Astrocyte of the spinal cord (primary cell): ENCODE data around the gene LSM7.

Experiments
- DNase-seq: peaks from one replicate; pipeline ENCODE4 v3.0.0; 2011; ENCODE audit warnings: low read depth, low spot score
- H3K4me3 ChIP-seq: 2 replicates; pipeline ENCODE4 v1.5.1; 2011; ENCODE audit warnings: low read depth, mild to moderate bottlenecking, low read length, moderate library complexity
- CTCF ChIP-seq: IDR thresholded peaks from 2 replicates; pipeline ENCODE4 v1.5.1; 2012; ENCODE audit warnings: low read depth, mild to moderate bottlenecking, low read length, inconsistent platforms
- in situ Hi-C: cut with HindIII; loops from 2 replicates; pipeline ENCODE4 v1.10.0; 2017; ENCODE audit warnings: low sequenced_read_pairs

Gene LSM7

GRCh38 chr19:2296141-2296540 lies 32.2 kb downstream of the LSM7 start:
- no peak for TF ChIP-seq CTCF
- no peak overlapping the region for H3K4me3 ChIP-seq
- in situ Hi-C loops, result no loop called here
- no peak for DNase-seq

GRCh38 chr19:2294687-2295335 lies 33.6 kb downstream of the LSM7 start:
- no peak for DNase-seq
- in situ Hi-C loops, result no loop called here
- no peak for TF ChIP-seq CTCF
- no peak overlapping the region for H3K4me3 ChIP-seq

- in situ Hi-C loops, result no loop called here
- H3K4me3 ChIP-seq, result no peak overlapping the region
- DNase-seq, result no peak
- no peak for TF ChIP-seq CTCF
Measured at GRCh38 chr19:2291185-2291751, 37.1 kb downstream of the LSM7 start.

GRCh38 chr19:2290441-2291184 lies 37.8 kb downstream of the LSM7 start:
- in situ Hi-C loops, result no loop called here
- TF ChIP-seq CTCF, result no peak
- no peak overlapping the region for H3K4me3 ChIP-seq
- no peak for DNase-seq

- TF ChIP-seq CTCF, result no peak
- no peak for DNase-seq
- no peak overlapping the region for H3K4me3 ChIP-seq
- in situ Hi-C loops, result no loop called here
Measured at GRCh38 chr19:2289714-2290435, 38.5 kb downstream of the LSM7 start.

- no peak overlapping the region for H3K4me3 ChIP-seq
- in situ Hi-C loops, result no loop called here
- TF ChIP-seq CTCF, result no peak
- no peak for DNase-seq
Measured at GRCh38 chr19:2288818-2289713, 39.3 kb downstream of the LSM7 start.
